ENCODE measurements around the gene RNF5.

DNA sequence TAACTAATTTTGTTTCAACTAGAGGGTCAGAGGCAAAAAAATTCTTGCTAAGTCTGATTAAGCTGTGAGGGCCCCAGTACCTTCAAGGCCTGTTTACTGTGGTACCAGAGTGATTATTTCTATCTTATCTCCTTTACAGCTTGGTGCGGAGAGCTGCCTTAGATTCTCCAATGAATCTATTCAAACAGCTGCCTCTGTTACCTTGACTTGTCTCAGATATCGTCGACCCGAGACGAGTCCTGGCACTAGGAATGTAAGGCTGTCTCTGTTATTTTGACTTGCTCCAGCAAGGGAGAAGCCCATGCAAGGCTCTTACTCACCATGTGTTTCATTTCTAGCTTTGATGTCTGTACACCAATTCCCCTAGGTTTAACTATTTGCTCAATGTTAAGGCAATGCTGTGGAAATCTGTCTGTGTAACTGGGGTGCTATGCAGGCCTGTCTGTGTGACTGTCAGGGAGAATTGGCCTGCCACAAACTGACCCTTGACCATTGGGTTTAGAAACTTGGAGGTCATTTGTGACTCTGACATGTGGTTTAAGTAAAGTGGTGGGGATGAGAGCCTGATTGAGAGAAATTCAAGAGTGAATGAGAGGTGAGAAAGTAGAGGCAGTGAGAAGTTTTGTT, 37.7 kb upstream of the RNF5 start:
- TF ChIP-seq, protein P1, sequence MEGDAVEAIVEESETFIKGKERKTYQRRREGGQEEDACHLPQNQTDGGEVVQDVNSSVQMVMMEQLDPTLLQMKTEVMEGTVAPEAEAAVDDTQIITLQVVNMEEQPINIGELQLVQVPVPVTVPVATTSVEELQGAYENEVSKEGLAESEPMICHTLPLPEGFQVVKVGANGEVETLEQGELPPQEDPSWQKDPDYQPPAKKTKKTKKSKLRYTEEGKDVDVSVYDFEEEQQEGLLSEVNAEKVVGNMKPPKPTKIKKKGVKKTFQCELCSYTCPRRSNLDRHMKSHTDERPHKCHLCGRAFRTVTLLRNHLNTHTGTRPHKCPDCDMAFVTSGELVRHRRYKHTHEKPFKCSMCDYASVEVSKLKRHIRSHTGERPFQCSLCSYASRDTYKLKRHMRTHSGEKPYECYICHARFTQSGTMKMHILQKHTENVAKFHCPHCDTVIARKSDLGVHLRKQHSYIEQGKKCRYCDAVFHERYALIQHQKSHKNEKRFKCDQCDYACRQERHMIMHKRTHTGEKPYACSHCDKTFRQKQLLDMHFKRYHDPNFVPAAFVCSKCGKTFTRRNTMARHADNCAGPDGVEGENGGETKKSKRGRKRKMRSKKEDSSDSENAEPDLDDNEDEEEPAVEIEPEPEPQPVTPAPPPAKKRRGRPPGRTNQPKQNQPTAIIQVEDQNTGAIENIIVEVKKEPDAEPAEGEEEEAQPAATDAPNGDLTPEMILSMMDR (IDR thresholded peaks at IDR 0.05; ENCODE audit: poor library complexity, severe bottlenecking), result no peak
- TF ChIP-seq, protein P2, sequence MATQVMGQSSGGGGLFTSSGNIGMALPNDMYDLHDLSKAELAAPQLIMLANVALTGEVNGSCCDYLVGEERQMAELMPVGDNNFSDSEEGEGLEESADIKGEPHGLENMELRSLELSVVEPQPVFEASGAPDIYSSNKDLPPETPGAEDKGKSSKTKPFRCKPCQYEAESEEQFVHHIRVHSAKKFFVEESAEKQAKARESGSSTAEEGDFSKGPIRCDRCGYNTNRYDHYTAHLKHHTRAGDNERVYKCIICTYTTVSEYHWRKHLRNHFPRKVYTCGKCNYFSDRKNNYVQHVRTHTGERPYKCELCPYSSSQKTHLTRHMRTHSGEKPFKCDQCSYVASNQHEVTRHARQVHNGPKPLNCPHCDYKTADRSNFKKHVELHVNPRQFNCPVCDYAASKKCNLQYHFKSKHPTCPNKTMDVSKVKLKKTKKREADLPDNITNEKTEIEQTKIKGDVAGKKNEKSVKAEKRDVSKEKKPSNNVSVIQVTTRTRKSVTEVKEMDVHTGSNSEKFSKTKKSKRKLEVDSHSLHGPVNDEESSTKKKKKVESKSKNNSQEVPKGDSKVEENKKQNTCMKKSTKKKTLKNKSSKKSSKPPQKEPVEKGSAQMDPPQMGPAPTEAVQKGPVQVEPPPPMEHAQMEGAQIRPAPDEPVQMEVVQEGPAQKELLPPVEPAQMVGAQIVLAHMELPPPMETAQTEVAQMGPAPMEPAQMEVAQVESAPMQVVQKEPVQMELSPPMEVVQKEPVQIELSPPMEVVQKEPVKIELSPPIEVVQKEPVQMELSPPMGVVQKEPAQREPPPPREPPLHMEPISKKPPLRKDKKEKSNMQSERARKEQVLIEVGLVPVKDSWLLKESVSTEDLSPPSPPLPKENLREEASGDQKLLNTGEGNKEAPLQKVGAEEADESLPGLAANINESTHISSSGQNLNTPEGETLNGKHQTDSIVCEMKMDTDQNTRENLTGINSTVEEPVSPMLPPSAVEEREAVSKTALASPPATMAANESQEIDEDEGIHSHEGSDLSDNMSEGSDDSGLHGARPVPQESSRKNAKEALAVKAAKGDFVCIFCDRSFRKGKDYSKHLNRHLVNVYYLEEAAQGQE (IDR thresholded peaks at IDR 0.05; ENCODE audit: borderline replicate concordance), result no peak
- no peak for TF ChIP-seq POLR2AphosphoS5 (IDR thresholded peaks at IDR 0.05)
